HG02678 (cell line): Measurements from ENCODE around the gene OBSCN.
"Not testable (repeated sequence)": the region's sequence is repeated elsewhere in the genome, so short reads cannot be mapped to it uniquely, and the experiment has no call there.

Experiments
- ATAC-seq: cut with Tn5 transposase; IDR thresholded peaks from one replicate; pipeline ENCODE4 v1.9.1; 2021; ENCODE audit warnings: mild to moderate bottlenecking, moderate library complexity; ENCODE audit not compliant: unreplicated experiment

Gene OBSCN

GRCh38 chr1:228225165-228225710 is 17.4 kb downstream of the OBSCN start:
- no peak for ATAC-seq

GRCh38 chr1:228225740-228226139 is 17.9 kb downstream of the OBSCN start:
- ATAC-seq: no peak

- no peak for ATAC-seq
Observed at GRCh38 chr1:228226141-228226874, 18.5 kb downstream of the OBSCN start.

GRCh38 chr1:228226956-228227791 is 19.3 kb downstream of the OBSCN start:
- no peak for ATAC-seq

GRCh38 chr1:228228147-228228546 is 20.3 kb downstream of the OBSCN start:
- ATAC-seq: not testable (repeated sequence)

DNA sequence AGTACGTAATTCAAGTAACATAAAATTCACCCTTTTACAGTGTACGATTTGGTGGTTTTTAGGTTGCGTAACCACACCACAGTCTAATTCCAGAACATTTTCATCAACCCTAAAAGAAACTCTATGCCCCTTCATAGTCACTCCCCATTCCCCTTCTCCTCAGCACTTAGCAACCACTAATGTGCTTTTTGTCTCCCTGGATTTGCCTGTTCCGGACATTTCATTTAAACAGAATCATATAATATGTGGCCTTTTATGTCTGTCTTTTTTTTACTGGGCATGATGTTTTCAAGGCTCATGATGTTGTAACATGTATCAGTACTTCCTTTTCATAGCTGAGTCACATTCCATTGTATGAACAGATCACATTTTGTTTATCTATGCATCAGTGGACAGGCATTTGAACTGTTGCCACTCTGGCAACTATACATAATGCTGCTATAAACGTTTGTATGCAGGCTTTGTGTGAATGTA is 20.8 kb downstream of the OBSCN start:
- no peak for ATAC-seq

GRCh38 chr1:228231189-228231588 is 23.3 kb downstream of the OBSCN start:
- no peak for ATAC-seq

- no peak for ATAC-seq
Observed at GRCh38 chr1:228233136-228233535, 25.3 kb downstream of the OBSCN start.

- ATAC-seq: no peak
Observed at GRCh38 chr1:228234921-228235320, 27.1 kb downstream of the OBSCN start.

DNA sequence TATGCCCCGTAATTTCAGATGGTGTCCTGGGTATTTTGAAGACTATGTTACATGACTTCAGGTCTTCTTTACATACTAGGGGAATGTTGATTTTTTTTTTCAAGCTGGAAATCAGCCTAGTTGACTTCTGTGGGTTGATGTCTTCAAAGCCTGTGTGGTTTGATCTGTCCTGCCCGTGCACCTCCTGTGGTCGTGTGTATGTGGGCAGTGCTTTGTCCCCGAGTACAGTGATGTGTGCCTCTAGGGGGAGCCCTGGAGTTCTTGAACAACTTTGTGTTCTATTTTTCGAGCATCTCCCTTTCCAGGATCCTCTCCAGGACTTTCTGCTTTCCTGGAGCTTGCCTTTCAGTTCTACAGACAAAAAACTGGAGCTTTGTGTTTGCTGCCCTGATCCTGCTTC is 28.9 kb downstream of the OBSCN start:
- no peak for ATAC-seq

DNA sequence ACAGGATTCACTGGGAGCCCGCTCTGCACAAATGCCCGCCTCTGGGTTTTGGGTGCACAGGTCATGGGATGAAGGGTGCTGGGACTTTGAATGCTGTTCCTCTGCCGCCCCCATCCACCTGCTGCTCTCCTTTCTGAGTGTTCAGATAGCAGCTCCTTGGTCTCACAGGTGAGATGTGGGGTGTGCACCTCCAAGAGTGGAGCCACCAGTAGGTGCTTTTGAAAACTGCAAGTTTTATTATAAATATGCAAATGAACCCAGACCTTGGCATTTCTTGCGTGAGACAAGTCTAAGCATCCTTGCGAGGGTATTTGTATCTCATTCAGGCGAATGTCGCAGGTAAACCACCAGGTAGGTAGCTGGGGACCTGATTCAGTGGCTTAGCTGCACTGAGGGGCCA is 30.2 kb downstream of the OBSCN start:
- ATAC-seq: no peak

- ATAC-seq: no peak
Observed at GRCh38 chr1:228238461-228238860, 30.6 kb downstream of the OBSCN start.

GRCh38 chr1:228240411-228241240 is 32.8 kb downstream of the OBSCN start:
- no peak for ATAC-seq

GRCh38 chr1:228241259-228241658 is 33.4 kb downstream of the OBSCN start:
- no peak for ATAC-seq

GRCh38 chr1:228242409-228242808 is 34.6 kb downstream of the OBSCN start:
- no peak for ATAC-seq

- no peak for ATAC-seq
Observed at GRCh38 chr1:228243093-228243492, 35.2 kb downstream of the OBSCN start.

DNA sequence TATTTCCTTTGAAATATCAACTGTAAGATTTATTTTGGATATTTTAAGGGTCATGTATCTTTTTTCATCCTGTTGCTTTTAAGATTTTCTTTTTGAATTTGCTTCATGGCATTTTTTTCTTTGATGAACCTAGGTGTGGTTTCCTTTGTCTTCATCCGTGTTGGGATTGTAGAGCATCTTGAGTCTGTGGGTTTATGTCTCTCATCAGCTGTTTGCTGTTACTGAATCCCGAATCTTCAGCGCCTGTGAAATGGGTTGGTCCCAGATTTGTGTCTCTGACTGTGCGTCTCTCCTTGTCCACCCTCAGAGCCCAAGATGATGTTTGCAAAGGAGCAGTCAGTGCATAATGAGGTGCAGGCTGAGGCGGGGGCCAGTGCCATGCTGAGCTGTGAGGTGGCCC is 36.1 kb downstream of the OBSCN start:
- not testable (repeated sequence) for ATAC-seq

DNA sequence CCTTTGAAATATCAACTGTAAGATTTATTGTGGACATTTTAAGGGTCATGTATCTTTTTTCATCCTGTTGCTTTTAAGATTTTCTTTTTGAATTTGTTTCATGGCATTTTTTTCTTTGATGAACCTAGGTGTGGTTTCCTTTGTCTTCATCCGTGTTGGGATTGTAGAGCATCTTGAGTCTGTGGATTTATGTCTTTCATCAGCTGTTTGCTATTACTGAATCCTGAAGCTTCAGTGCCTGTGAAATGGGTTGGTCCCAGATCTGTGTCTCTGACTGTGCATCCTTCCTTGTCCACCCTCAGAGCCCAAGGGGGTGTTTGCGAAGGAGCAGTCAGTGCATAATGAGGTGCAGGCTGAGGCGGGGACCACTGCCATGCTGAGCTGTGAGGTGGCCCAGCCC is 37.3 kb downstream of the OBSCN start:
- ATAC-seq: no peak

- ATAC-seq: no peak
Observed at GRCh38 chr1:228246216-228246900, 38.5 kb downstream of the OBSCN start.
